ENCODE data around the gene STAMBPL1. TPM values are rescaled to one million over a fixed set of nuclear protein-coding genes. Genes with fewer than 3 reads are reported as not detected.

The STAMBPL1 gene
- total and polyA plus RNA-seq, 2 donors (not counting 1 experiment from before 2014, with no cell fraction given), result 45.6 to 72.5 TPM

DNA sequence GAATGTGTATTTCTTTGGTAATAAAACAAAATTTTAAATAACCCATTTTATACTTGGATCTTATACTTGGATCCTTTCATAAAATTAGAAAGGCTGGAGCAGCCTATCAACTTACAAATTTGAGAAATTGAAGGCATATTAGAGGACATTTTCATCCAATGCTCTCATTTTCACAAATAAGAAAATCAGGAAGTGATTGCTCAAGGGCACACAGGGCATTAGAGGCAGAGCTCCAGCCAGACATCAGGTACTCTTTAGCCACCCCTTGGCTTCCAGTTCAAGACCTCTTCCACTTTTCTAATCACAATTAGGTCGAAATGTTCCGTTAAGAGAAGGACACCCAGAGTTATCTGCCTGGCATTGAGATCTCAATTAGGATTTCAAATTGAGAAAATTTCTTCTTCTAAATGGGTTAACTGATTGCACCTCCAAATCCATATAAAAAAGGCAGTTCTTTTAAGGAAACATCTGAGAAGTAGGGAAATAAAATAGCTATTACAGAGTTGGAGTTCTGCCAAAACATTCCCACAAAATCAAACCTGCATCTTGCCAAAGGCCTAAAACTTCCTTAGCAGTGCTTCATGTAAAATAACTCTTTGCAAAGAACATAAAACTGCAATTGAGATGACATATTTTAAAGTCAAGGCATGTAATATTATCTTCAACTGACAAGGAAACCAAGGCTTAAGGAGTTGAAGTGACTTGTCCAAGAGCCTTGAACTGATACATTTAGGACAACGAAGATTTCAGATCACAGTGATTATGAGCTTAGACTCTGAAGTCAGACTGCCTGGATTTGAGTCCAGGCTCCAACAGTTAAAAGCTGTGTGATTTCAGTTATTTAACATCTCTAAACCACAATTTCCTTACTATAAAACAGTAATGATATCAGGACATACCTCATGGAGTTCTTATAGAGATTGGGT is 70.1 kb downstream of the STAMBPL1 start:
- Histone ChIP-seq H3K9ac (ENCODE audit: insufficient read depth, low read length) (no peak overlapping the region), H3K4me1 (ENCODE audit: control insufficient read depth, extremely low read depth, insufficient read depth, low read length) (peaks cover 26% of the 10 kb centered on the region)
- DNase-seq (ENCODE audit: low read depth in 2 of 2), result peak in 1 of 2 donors; percentile 56

DNA sequence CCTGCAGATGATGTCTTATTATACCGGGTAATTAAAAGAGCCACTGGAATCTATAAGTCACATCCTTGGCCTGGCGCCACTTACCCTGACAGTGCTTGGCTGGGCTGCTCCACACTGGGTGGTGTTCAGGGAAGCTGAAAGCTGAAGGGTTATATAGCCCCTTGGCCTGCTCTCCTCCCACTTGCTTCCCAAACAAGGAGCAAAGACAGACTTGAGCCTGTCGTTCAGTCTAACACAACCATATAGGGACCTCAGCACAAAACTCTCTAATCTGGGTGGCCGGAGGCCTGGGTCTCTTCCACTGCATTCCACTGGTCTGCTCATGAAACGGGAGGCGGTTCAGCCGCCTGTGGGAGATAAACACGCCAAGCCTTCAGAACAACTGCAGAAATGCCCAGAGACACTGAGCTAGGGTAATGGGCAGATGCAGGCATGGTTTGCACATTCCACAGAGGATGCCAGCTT is 72.6 kb downstream of the STAMBPL1 start, which contains the start of gene ACTA2:
Gene ACTA2 (minus strand): TSS at position 127 of the 465 bp plus-strand sequence. CDS start 3,843 bp downstream, outside the sequence.
- Histone ChIP-seq H3K4me1 (ENCODE audit: control insufficient read depth, extremely low read depth, insufficient read depth, low read length) (peaks cover 26% of the 10 kb centered on the region), H3K27me3 (ENCODE audit: control insufficient read depth, insufficient read depth, low read length) (no peaks in the 10 kb centered on the region), H3K79me2 (ENCODE audit: control insufficient read depth, insufficient read depth, low read length) (peaks cover 14% of the 10 kb centered on the region), H3K27ac (ENCODE audit: insufficient read depth, low read length) (peak within 1 kb of the TSS; percentile 14), H3K9me3 (ENCODE audit: control insufficient read depth, insufficient read depth, low read depth, low read length) (no peaks in the 10 kb centered on the region), H4K20me1 (ENCODE audit: control insufficient read depth, extremely low read depth, insufficient read depth, low read length) (no peaks in the 10 kb centered on the region), H3K9ac (ENCODE audit: insufficient read depth, low read length) (no peak within 1 kb of the TSS), H3K4me2 (ENCODE audit: extremely low read depth, insufficient read depth, low read length) (peak within 1 kb of the TSS; percentile 53), H3K4me3 (replicated peaks in 1 of 4; ENCODE audit: control extremely low read depth in 1 of 4, insufficient read depth in 1 of 4, low read depth in 3 of 4, low read length in 4 of 4) (peak within 1 kb of the TSS; percentile 13 to 44 (median 33)), H2AFZ (ENCODE audit: low read length) (no peak within 1 kb of the TSS), H3K36me3 (ENCODE audit: control insufficient read depth, insufficient read depth, low read length) (no peaks in the 10 kb centered on the region)
- TF ChIP-seq EZH2 (IDR thresholded peaks at IDR 0.05; ENCODE audit: low read length, missing control alignments), result no peak
- TF ChIP-seq, protein P1, sequence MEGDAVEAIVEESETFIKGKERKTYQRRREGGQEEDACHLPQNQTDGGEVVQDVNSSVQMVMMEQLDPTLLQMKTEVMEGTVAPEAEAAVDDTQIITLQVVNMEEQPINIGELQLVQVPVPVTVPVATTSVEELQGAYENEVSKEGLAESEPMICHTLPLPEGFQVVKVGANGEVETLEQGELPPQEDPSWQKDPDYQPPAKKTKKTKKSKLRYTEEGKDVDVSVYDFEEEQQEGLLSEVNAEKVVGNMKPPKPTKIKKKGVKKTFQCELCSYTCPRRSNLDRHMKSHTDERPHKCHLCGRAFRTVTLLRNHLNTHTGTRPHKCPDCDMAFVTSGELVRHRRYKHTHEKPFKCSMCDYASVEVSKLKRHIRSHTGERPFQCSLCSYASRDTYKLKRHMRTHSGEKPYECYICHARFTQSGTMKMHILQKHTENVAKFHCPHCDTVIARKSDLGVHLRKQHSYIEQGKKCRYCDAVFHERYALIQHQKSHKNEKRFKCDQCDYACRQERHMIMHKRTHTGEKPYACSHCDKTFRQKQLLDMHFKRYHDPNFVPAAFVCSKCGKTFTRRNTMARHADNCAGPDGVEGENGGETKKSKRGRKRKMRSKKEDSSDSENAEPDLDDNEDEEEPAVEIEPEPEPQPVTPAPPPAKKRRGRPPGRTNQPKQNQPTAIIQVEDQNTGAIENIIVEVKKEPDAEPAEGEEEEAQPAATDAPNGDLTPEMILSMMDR (conservative IDR thresholded peaks at IDR 0.05 in 1 of 2, IDR thresholded peaks at IDR 0.05 in 1 of 2; ENCODE audit: low read depth in 1 of 2, low read length in 2 of 2), result no peak
- peak; percentile 67 to 94 for DNase-seq (ENCODE audit: low read depth in 2 of 2)

More for the DNA sequence above, 70.1 kb downstream of the STAMBPL1 start:
- TF ChIP-seq, protein P1 (conservative IDR thresholded peaks at IDR 0.05 in 1 of 2, IDR thresholded peaks at IDR 0.05 in 1 of 2; ENCODE audit: low read depth in 1 of 2, low read length in 2 of 2), result no peak
- TF ChIP-seq EZH2 (IDR thresholded peaks at IDR 0.05; ENCODE audit: low read length, missing control alignments), result no peak
- Histone ChIP-seq H3K27ac (ENCODE audit: insufficient read depth, low read length) (peak overlapping the region; percentile 15), H3K4me3 (replicated peaks in 1 of 4; ENCODE audit: control extremely low read depth in 1 of 4, insufficient read depth in 1 of 4, low read depth in 3 of 4, low read length in 4 of 4) (peak overlapping the region in 1 of 4 experiments; percentile 27), H2AFZ (ENCODE audit: low read length) (no peak overlapping the region), H3K79me2 (ENCODE audit: control insufficient read depth, insufficient read depth, low read length) (peaks cover 14% of the 10 kb centered on the region), H3K36me3 (ENCODE audit: control insufficient read depth, insufficient read depth, low read length) (no peaks in the 10 kb centered on the region), H3K4me2 (ENCODE audit: extremely low read depth, insufficient read depth, low read length) (peak overlapping the region; percentile 29), H4K20me1 (ENCODE audit: control insufficient read depth, extremely low read depth, insufficient read depth, low read length) (no peaks in the 10 kb centered on the region), H3K9me3 (ENCODE audit: control insufficient read depth, insufficient read depth, low read depth, low read length) (no peaks in the 10 kb centered on the region), H3K27me3 (ENCODE audit: control insufficient read depth, insufficient read depth, low read length) (no peaks in the 10 kb centered on the region)

DNA sequence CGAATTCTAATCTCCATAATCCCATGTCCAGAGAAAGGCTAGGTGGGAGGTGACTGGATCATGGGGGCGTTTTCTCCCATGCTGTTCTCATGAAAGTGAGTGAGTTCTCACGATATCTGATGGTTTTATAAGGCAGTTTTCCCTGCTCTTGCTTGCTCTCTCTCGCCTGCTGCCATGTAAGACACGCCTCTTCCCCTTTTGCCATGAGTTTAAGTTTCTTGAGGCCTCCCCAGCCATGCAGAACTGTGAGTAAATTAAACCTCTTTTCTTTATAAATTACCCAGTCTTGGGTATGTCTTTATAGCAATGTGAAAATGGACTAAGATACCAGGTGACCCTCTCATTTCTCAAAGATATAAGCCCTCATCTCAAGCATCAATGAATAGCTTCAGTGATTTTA is 73.6 kb downstream of the STAMBPL1 start:
- peaks cover 12% of the 10 kb centered on the region for H3K79me2 ChIP-seq (ENCODE audit: control insufficient read depth, insufficient read depth, low read length)
- H3K9me3 ChIP-seq (ENCODE audit: control insufficient read depth, insufficient read depth, low read depth, low read length), result no peaks in the 10 kb centered on the region
- H3K9ac ChIP-seq (ENCODE audit: insufficient read depth, low read length), result no peak overlapping the region
- no peak overlapping the region for H2AFZ ChIP-seq (ENCODE audit: low read length)
- no peaks in the 10 kb centered on the region for H3K36me3 ChIP-seq (ENCODE audit: control insufficient read depth, insufficient read depth, low read length)
- TF ChIP-seq, protein P1 (conservative IDR thresholded peaks at IDR 0.05 in 1 of 2, IDR thresholded peaks at IDR 0.05 in 1 of 2; ENCODE audit: low read depth in 1 of 2, low read length in 2 of 2), result no peak
- TF ChIP-seq EZH2 (IDR thresholded peaks at IDR 0.05; ENCODE audit: low read length, missing control alignments), result no peak
- no peak overlapping the region for H3K4me3 ChIP-seq (replicated peaks in 1 of 4; ENCODE audit: control extremely low read depth in 1 of 4, insufficient read depth in 1 of 4, low read depth in 3 of 4, low read length in 4 of 4)
- peaks cover 26% of the 10 kb centered on the region for H3K4me1 ChIP-seq (ENCODE audit: control insufficient read depth, extremely low read depth, insufficient read depth, low read length)
- H3K4me2 ChIP-seq (ENCODE audit: extremely low read depth, insufficient read depth, low read length), result no peak overlapping the region
- no peaks in the 10 kb centered on the region for H4K20me1 ChIP-seq (ENCODE audit: control insufficient read depth, extremely low read depth, insufficient read depth, low read length)
- DNase-seq (ENCODE audit: low read depth in 2 of 2), result no peak
- H3K27me3 ChIP-seq (ENCODE audit: control insufficient read depth, insufficient read depth, low read length), result no peaks in the 10 kb centered on the region
- H3K27ac ChIP-seq (ENCODE audit: insufficient read depth, low read length), result no peak overlapping the region
